22Rv1 (cell line): Measurements from ENCODE around the gene CELA1.

ENCODE experiments used
- ZFX ChIP-seq: fragments of 450-650 bp; IDR thresholded peaks from 2 replicates; pipeline ENCODE4 v1.6.1; 2017; ENCODE audit warnings: antibody characterized with exemption, borderline replicate concordance
- TF ChIP-seq, protein P1 (sequence below): fragments of 450-650 bp; IDR thresholded peaks from 2 replicates; pipeline ENCODE4 v1.5.1; 2017; ENCODE audit warnings: mild to moderate bottlenecking

DNA sequence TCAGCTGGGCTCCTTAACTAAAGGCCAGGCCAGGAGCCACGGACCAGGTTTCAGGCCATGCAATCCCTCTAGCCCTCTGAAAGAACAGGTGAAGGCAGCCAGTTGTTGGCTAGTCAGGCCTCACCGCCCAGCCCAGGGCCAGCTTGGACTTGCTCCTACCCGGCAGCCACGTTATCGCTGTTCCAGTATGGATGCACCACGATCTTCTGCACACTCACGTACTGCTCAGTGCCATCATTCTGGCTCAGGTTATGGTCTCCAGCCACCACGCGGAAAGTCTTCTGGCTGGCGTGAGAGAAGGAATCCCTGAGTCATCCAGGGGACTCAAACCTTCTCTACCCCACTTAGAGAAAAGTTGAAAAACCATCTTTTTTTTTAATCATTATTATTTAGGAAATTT, 4.1 kb downstream of the CELA1 start:
- TF ChIP-seq, protein P1, sequence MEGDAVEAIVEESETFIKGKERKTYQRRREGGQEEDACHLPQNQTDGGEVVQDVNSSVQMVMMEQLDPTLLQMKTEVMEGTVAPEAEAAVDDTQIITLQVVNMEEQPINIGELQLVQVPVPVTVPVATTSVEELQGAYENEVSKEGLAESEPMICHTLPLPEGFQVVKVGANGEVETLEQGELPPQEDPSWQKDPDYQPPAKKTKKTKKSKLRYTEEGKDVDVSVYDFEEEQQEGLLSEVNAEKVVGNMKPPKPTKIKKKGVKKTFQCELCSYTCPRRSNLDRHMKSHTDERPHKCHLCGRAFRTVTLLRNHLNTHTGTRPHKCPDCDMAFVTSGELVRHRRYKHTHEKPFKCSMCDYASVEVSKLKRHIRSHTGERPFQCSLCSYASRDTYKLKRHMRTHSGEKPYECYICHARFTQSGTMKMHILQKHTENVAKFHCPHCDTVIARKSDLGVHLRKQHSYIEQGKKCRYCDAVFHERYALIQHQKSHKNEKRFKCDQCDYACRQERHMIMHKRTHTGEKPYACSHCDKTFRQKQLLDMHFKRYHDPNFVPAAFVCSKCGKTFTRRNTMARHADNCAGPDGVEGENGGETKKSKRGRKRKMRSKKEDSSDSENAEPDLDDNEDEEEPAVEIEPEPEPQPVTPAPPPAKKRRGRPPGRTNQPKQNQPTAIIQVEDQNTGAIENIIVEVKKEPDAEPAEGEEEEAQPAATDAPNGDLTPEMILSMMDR, result no peak
- no peak for TF ChIP-seq ZFX
